BLaER1 treated with 17β-estradiol and CSF1 and Interleukin-3, amounts not matched to agents 10 nM and 100 nM (cell line): ENCODE results near the gene UBA52.

Experiments
- H3K27ac ChIP-seq, 11 experiments: shearing (Covaris generic); formaldehyde crosslinking; 2 replicates each; pipeline ENCODE4 v1.8.1; 2022
- H3K27me3 ChIP-seq, 11 experiments: shearing (Covaris generic); formaldehyde crosslinking; 2 replicates each; pipeline ENCODE4 v1.8.1; 2022
- H3K36me3 ChIP-seq, 11 experiments: shearing (Covaris generic); formaldehyde crosslinking; 2 replicates each; pipeline ENCODE4 v1.8.1; 2022
- H3K4me1 ChIP-seq, 10 experiments: shearing (Covaris generic); formaldehyde crosslinking; 2 replicates each; pipeline ENCODE4 v1.8.1; 2022
- H3K4me2 ChIP-seq, 11 experiments: shearing (Covaris generic); formaldehyde crosslinking; 2 replicates each; pipeline ENCODE4 v1.8.1; 2022
- H3K4me3 ChIP-seq, 10 experiments: shearing (Covaris generic); formaldehyde crosslinking; 2 replicates each; pipeline ENCODE4 v1.8.1; 2022
- H3K9ac ChIP-seq, 11 experiments: shearing (Covaris generic); formaldehyde crosslinking; 2 replicates each; pipeline ENCODE4 v1.8.1; 2022
- H3K9me3 ChIP-seq, 11 experiments: shearing (Covaris generic); formaldehyde crosslinking; replicated peaks in 1 of 11; 2 replicates each; pipeline ENCODE4 v1.8.1; 2022
- H4K20me1 ChIP-seq, 11 experiments: shearing (Covaris generic); formaldehyde crosslinking; 2 replicates each; pipeline ENCODE4 v1.8.1; 2022
- Cebpa-rat ChIP-seq, 11 experiments: shearing (Covaris generic); IDR thresholded peaks; 2 replicates each; pipeline ENCODE4 v1.8.1; 2022

The UBA52 gene

GRCh38 chr19:18612051-18612771 lies 40.6 kb downstream of the UBA52 start:
- Histone ChIP-seq H3K9me3 (peaks cover 0 to 13% (median 5%) of the 10 kb centered on the region in 11 experiments; a peak in 15 of 22 replicates), H4K20me1 (peaks cover 0 to 74% (median 63%) of the 10 kb centered on the region in 11 experiments; a peak in 19 of 22 replicates), H3K4me2 (peak overlapping the region; percentile 86 to 94 (median 87)), H3K27me3 (peaks cover 89 to 100% (median 96%) of the 10 kb centered on the region in 11 experiments), H3K4me1 (peaks cover 26 to 41% (median 39%) of the 10 kb centered on the region in 10 experiments), H3K9ac (peak overlapping the region in 6 of 11 experiments; percentile 15 to 54 (median 38); a peak in 5 of 22 replicates), H3K36me3 (no peaks in the 10 kb centered on the region), H3K4me3 (peak overlapping the region; percentile 40 to 69 (median 58)), H3K27ac (no peak overlapping the region)
- TF ChIP-seq Cebpa-rat (IDR thresholded peaks at IDR 0.05): no peak

DNA sequence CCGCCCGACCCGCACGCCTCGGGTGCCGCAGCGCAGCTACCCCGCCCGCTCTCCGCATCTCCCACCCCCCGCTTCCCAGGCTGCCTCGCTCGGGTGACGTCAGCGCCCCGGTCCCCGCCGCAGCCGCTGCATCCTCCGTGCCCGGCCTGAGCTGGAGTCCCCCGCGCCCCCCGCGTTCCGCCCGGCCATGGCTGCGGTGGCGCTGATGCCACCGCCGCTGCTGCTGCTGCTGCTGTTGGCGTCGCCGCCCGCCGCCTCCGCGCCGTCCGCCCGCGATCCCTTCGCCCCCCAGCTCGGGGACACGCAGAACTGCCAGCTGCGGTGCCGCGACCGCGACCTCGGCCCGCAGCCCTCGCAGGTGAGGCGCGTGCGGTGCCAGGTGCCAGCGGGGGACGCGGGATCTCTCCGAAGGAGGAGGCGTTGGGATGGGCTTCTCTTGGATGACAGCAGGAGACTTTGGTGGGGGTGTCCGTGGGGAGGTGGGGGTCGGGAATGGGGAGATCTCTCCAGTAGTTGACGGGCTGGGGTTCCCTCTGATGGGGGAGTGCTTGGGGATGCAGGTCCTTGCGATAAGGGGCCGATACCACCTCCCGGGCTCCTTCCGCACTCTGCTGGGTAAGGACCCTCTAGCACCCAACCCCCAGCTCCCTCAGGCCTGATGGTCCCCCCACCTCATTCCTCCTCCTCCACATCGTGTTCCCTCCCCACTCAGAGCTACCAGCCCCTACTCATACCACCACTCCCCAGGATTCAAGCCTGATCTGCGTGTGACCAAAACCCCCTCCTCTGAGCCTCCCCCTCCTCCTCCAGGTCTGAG lies 41.3 kb downstream of the UBA52 start, which contains the start of gene TMEM59L:
TMEM59L (plus strand) TSS at position 99 of the 817 bp plus-strand sequence; CDS start at position 188, 89 bp downstream.
- peak within 1 kb of the TSS in 6 of 11 experiments; percentile 15 to 54 (median 38); a peak in 5 of 22 replicates for H3K9ac ChIP-seq
- H3K4me3 ChIP-seq: peak within 1 kb of the TSS; percentile 40 to 69 (median 58)
- no peak for TF ChIP-seq Cebpa-rat (IDR thresholded peaks at IDR 0.05)
- no peak within 1 kb of the TSS for H3K27ac ChIP-seq
- peak within 1 kb of the TSS; percentile 86 to 94 (median 87) for H3K4me2 ChIP-seq
- peaks cover 0 to 66% (median 56%) of the 10 kb centered on the region in 11 experiments; a peak in 19 of 22 replicates for H4K20me1 ChIP-seq
- H3K9me3 ChIP-seq: peaks cover 0 to 21% (median 12%) of the 10 kb centered on the region in 11 experiments; a peak in 16 of 22 replicates
- H3K36me3 ChIP-seq: no peaks in the 10 kb centered on the region
- peaks cover 82 to 99% (median 88%) of the 10 kb centered on the region in 11 experiments for H3K27me3 ChIP-seq
- H3K4me1 ChIP-seq: peaks cover 26 to 35% (median 33%) of the 10 kb centered on the region in 10 experiments

DNA sequence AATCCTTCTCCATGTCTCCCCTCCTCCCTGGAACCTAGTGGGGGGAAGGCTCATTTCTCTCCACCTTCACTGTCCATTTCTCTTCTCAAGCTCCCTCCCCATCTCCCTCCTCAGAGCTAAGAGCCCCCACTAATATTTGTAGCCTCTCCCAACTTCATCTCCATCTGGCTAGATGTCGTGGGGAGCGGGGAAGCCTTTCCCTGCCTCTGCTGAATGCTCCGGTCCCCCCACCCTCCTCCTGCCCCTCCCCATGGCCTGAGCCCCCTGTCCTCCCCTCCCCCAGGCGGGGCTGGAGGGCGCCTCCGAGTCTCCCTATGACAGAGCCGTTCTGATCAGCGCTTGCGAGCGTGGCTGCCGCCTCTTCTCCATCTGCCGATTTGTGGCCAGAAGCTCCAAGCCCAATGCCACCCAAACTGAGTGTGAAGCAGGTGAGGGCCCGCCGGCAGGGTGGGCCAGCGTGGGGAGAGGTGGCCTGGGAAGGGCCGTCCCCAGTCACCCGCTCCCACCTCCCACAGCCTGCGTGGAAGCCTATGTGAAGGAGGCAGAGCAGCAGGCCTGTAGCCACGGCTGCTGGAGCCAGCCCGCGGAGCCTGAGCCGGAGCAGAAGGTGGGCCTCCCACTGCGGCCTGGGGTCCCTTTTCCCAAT lies 42.1 kb downstream of the UBA52 start:
- H3K4me2 ChIP-seq: 0 out of 22 replicates have a peak overlapping the region, but pooled peaks of 1 of the 11 experiments have one; percentile 86

GRCh38 chr19:18616023-18616422 lies 44.4 kb downstream of the UBA52 start:
- no peak for TF ChIP-seq Cebpa-rat (IDR thresholded peaks at IDR 0.05)
- H3K27me3 ChIP-seq: peaks cover 51 to 68% (median 58%) of the 10 kb centered on the region in 11 experiments
- peaks cover 0 to 21% (median 12%) of the 10 kb centered on the region in 11 experiments; a peak in 16 of 22 replicates for H3K9me3 ChIP-seq
- H3K4me3 ChIP-seq: no peak overlapping the region
- H3K9ac ChIP-seq: no peak overlapping the region
- peaks cover 19 to 29% (median 26%) of the 10 kb centered on the region in 10 experiments for H3K4me1 ChIP-seq
- no peaks in the 10 kb centered on the region for H3K36me3 ChIP-seq
- no peak overlapping the region for H3K27ac ChIP-seq
- H3K4me2 ChIP-seq: no peak overlapping the region
- peaks cover 0 to 36% (median 26%) of the 10 kb centered on the region in 11 experiments; a peak in 19 of 22 replicates for H4K20me1 ChIP-seq

More for the DNA sequence above, 42.1 kb downstream of the UBA52 start:
- peaks cover 0 to 59% (median 49%) of the 10 kb centered on the region in 11 experiments; a peak in 19 of 22 replicates for H4K20me1 ChIP-seq
- no peaks in the 10 kb centered on the region for H3K36me3 ChIP-seq
- TF ChIP-seq Cebpa-rat (IDR thresholded peaks at IDR 0.05): no peak
- H3K9ac ChIP-seq: no peak overlapping the region
- peaks cover 0 to 21% (median 12%) of the 10 kb centered on the region in 11 experiments; a peak in 16 of 22 replicates for H3K9me3 ChIP-seq
- H3K4me1 ChIP-seq: peaks cover 26 to 35% (median 32%) of the 10 kb centered on the region in 10 experiments
- no peak overlapping the region; a peak in 1 of 20 replicates for H3K4me3 ChIP-seq
- peaks cover 74 to 91% (median 81%) of the 10 kb centered on the region in 11 experiments for H3K27me3 ChIP-seq
- no peak overlapping the region for H3K27ac ChIP-seq

- no peak for TF ChIP-seq Cebpa-rat (IDR thresholded peaks at IDR 0.05)
- H3K4me2 ChIP-seq: no peak overlapping the region
- no peak overlapping the region for H3K9ac ChIP-seq
- peaks cover 0 to 21% (median 12%) of the 10 kb centered on the region in 11 experiments; a peak in 16 of 22 replicates for H3K9me3 ChIP-seq
- peaks cover 6 to 26% (median 20%) of the 10 kb centered on the region in 10 experiments; a peak in 19 of 20 replicates for H3K4me1 ChIP-seq
- no peak overlapping the region for H3K4me3 ChIP-seq
- H4K20me1 ChIP-seq: peaks cover 0 to 22% (median 14%) of the 10 kb centered on the region in 11 experiments; a peak in 16 of 22 replicates
- H3K27ac ChIP-seq: no peak overlapping the region
- H3K36me3 ChIP-seq: no peaks in the 10 kb centered on the region
- peaks cover 36 to 53% (median 43%) of the 10 kb centered on the region in 11 experiments for H3K27me3 ChIP-seq
These were observed 45.9 kb downstream of the UBA52 start for GRCh38 chr19:18617562-18617961.

DNA sequence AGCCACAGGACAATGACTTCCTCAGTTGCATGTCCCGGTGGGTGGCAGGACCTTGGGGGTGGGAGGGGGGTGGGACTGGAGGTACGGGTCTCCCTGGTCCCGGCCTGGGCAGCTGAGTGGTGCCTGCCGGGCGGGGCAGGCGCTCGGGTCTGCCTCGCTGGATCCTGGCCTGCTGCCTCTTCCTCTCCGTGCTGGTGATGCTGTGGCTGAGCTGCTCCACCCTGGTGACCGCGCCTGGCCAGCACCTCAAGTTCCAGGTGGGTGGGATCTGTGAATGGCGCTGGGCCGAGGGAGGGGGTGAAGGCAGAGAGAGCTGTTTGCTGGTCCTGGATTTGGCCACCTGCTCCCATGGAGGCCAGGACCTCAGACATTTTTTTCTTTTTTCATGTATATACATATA lies 46.6 kb downstream of the UBA52 start:
- no peak for TF ChIP-seq Cebpa-rat (IDR thresholded peaks at IDR 0.05)
- Histone ChIP-seq H3K9ac (no peak overlapping the region), H3K27me3 (peaks cover 29 to 46% (median 36%) of the 10 kb centered on the region in 11 experiments), H3K4me2 (no peak overlapping the region), H4K20me1 (peaks cover 0 to 15% (median 8%) of the 10 kb centered on the region in 11 experiments; a peak in 10 of 22 replicates), H3K27ac (no peak overlapping the region), H3K4me1 (peaks cover 0 to 22% (median 15%) of the 10 kb centered on the region in 10 experiments; a peak in 14 of 20 replicates), H3K4me3 (no peak overlapping the region), H3K36me3 (no peaks in the 10 kb centered on the region), H3K9me3 (peaks cover 0 to 21% (median 12%) of the 10 kb centered on the region in 11 experiments; a peak in 16 of 22 replicates)

DNA sequence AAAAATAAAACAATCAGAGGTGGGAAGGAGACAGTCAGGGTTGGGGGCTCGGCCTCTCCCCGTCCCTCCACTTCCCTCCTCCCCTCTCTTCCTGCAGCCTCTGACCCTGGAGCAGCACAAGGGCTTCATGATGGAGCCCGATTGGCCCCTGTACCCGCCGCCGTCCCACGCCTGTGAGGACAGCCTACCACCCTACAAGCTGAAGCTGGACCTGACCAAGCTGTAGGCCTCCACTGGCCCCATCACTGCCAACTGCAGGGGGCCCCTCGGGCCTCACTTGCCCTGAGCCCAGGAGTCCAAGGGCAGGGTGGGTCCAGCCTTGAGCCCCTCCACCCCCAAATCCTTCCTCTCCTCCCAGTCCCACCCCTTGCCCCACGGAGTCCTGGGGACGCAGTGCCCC lies 48.7 kb downstream of the UBA52 start:
- Histone ChIP-seq H3K9me3 (peaks cover 0 to 21% (median 12%) of the 10 kb centered on the region in 11 experiments; a peak in 16 of 22 replicates), H3K4me3 (no peak overlapping the region), H3K9ac (no peak overlapping the region), H3K36me3 (no peaks in the 10 kb centered on the region), H3K4me1 (peaks cover 0 to 22% (median 15%) of the 10 kb centered on the region in 10 experiments; a peak in 14 of 20 replicates), H4K20me1 (no peaks in the 10 kb centered on the region; a peak in 1 of 22 replicates), H3K27me3 (peaks cover 8 to 25% (median 15%) of the 10 kb centered on the region in 11 experiments), H3K4me2 (peak overlapping the region in 3 of 11 experiments; percentile 15 to 43 (median 30); a peak in 3 of 22 replicates), H3K27ac (no peak overlapping the region)
- no peak for TF ChIP-seq Cebpa-rat (IDR thresholded peaks at IDR 0.05)

DNA sequence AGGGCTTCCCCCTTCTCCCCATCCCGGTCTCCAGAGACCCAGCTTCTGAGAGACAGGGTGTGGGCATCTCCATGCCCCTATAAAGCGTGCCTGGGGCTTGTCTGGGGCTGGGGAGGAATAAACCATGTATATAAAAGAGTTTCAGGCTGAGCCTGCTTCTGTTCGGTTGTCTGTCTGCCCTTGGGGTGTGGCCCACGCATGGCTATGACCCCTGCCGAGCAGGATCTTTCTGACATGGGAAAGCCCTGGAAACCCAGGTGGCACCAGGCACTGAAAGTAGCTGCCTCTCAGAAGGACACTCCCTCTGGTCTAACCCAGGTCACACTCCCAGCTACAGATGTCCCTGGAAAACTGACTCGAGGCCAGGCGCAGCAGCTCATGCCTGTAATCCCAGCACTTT lies 49.2 kb downstream of the UBA52 start:
- Histone ChIP-seq H3K27me3 (peaks cover 3 to 19% (median 9%) of the 10 kb centered on the region in 11 experiments), H3K4me2 (peak overlapping the region in 5 of 11 experiments; percentile 15 to 56 (median 30); a peak in 7 of 22 replicates), H3K9me3 (peaks cover 0 to 18% (median 12%) of the 10 kb centered on the region in 11 experiments; a peak in 16 of 22 replicates), H3K4me3 (no peak overlapping the region), H3K9ac (no peak overlapping the region), H3K4me1 (peaks cover 0 to 22% (median 15%) of the 10 kb centered on the region in 10 experiments; a peak in 14 of 20 replicates), H3K27ac (no peak overlapping the region), H3K36me3 (no peaks in the 10 kb centered on the region), H4K20me1 (no peaks in the 10 kb centered on the region; a peak in 1 of 22 replicates)
- no peak for TF ChIP-seq Cebpa-rat (IDR thresholded peaks at IDR 0.05)
